Mucosa of descending colon (tissue), 3 donors: Measurements from ENCODE around the gene KIF3A. TPM values are rescaled to one million over a fixed set of nuclear protein-coding genes. Genes with fewer than 3 reads are reported as not detected.
A peak's percentile ranks its signal among the peaks of the same experiment; 100 is the strongest.

Source experiments
- ATAC-seq: fragments of 200-7000 bp; cut with Tn5 transposase; one replicate; pipeline ENCODE4 v1.9.1; 2020; ENCODE audit warnings: mild to moderate bottlenecking, moderate library complexity
- DNase-seq, 3 donors: peaks; one replicate each; pipeline ENCODE4 v3.0.0-alpha.2; 2020
- H3K36me3 ChIP-seq: fragments of 200-600 bp; one replicate; pipeline ENCODE4 v1.8.0; 2021; ENCODE audit warnings: low read depth, mild to moderate bottlenecking
- H3K4me1 ChIP-seq: fragments of 200-600 bp; one replicate; pipeline ENCODE4 v1.8.0; 2021; ENCODE audit warnings: low read depth, mild to moderate bottlenecking
- H3K4me3 ChIP-seq: fragments of 200-600 bp; one replicate; pipeline ENCODE4 v1.8.0; 2021; ENCODE audit warnings: mild to moderate bottlenecking
- H3K9me3 ChIP-seq: fragments of 200-600 bp; one replicate; pipeline ENCODE4 v1.8.0; 2021; ENCODE audit warnings: mild to moderate bottlenecking
- intact Hi-C, 2 donors: fragments of 100-400 bp; cut with DNase I in 1 of 2; cut with micrococcal nuclease in 1 of 2; formaldehyde crosslinking; loops; one replicate each; pipeline versions ENCODE4 v1.11.0 to v1.11.1; 2022; cut with DNase I, micrococcal nuclease
- total RNA-seq, 3 donors: library from RNA; stranded (reverse); fragmentation: NEBNext Ultra II Directional in 2 of 3; extraction: Animal tissue kit (Norgen Biotek cat#: 25700) in 2 of 3; gene quantifications; one replicate each; pipeline versions ENCODE4 v1.2.1 to v1.2.4, GENCODE V29; 2021 to 2023
- TF ChIP-seq, protein P1 (sequence below): fragments of 200-600 bp; IDR thresholded peaks from one replicate; pipeline ENCODE4 v1.8.0; 2022; ENCODE audit warnings: antibody characterized with exemption, mild to moderate bottlenecking
- donor health status: DM: no; HTN: no; CAD: no; lungs with moderate emphysema.
- donor health status: DM: no; HTN: no; CAD: no.
- donor health status: DM: no; HTN: yes; CAD: no.

Gene KIF3A
- total RNA-seq, 3 donors from 2014 or later = 3.2 to 11.0 (median 3.8) TPM

DNA sequence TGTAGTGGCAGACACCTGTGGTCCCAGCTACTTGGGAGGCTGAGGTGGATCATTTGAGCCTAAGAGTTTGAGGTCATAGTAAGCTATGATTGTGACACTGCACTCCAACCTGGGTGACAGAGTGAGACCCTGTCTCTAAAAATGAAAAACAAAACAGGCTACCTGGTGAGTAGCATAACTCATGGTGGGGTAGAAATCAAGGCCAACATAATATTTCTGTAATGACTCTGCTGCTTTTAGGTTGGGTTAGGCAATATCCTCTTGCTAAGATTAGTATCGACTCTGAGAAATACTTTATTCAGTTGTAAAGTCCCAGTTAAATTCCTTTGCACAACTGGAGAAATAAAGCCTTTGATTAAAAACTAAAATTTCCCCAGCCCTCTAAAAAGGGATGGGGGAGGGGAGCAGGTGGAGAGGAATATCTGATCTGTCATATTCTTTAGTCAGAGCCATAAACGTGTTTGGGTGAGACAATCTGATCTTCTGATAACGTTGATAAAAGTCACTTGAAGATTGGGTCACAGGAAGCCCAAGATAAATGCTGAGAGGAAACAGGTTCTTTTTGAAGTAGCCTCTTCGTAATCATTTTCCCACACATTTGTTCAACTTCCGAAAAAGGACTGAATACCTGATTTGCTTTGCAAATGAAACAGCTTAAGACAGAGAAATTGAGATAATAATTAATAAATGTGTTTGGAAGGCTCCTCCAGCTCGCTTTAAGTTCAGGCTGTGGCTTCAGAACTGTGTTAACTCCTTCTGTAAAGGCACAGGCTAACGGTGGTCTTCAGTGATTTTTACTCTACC, 48.6 kb downstream of the KIF3A start:
- ATAC-seq = no peak
- no peaks in the 10 kb centered on the region for H3K9me3 ChIP-seq
- H3K4me1 ChIP-seq = no peaks in the 10 kb centered on the region
- TF ChIP-seq, protein P1, sequence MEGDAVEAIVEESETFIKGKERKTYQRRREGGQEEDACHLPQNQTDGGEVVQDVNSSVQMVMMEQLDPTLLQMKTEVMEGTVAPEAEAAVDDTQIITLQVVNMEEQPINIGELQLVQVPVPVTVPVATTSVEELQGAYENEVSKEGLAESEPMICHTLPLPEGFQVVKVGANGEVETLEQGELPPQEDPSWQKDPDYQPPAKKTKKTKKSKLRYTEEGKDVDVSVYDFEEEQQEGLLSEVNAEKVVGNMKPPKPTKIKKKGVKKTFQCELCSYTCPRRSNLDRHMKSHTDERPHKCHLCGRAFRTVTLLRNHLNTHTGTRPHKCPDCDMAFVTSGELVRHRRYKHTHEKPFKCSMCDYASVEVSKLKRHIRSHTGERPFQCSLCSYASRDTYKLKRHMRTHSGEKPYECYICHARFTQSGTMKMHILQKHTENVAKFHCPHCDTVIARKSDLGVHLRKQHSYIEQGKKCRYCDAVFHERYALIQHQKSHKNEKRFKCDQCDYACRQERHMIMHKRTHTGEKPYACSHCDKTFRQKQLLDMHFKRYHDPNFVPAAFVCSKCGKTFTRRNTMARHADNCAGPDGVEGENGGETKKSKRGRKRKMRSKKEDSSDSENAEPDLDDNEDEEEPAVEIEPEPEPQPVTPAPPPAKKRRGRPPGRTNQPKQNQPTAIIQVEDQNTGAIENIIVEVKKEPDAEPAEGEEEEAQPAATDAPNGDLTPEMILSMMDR = no peak
- no peak for DNase-seq
- intact Hi-C loops = no loop called here
- H3K36me3 ChIP-seq = no peaks in the 10 kb centered on the region
- no peak overlapping the region for H3K4me3 ChIP-seq

GRCh38 chr5:132687995-132688394, 49.4 kb downstream of the KIF3A start:
- no peak for DNase-seq
- Histone ChIP-seq H3K36me3 (no peaks in the 10 kb centered on the region), H3K4me3 (no peak overlapping the region), H3K9me3 (no peaks in the 10 kb centered on the region), H3K4me1 (no peaks in the 10 kb centered on the region)
- peak; percentile 34 for ATAC-seq
- TF ChIP-seq, protein P1 = no peak
- intact Hi-C loops = no loop called here

GRCh38 chr5:132686193-132686592, 51.2 kb downstream of the KIF3A start:
- H3K9me3 ChIP-seq = no peaks in the 10 kb centered on the region
- intact Hi-C loops = no loop called here
- H3K4me3 ChIP-seq = no peak overlapping the region
- no peaks in the 10 kb centered on the region for H3K4me1 ChIP-seq
- ATAC-seq = no peak
- H3K36me3 ChIP-seq = no peaks in the 10 kb centered on the region
- no peak for DNase-seq
- TF ChIP-seq, protein P1 = no peak

- TF ChIP-seq, protein P1 = no peak
- H3K36me3 ChIP-seq = no peaks in the 10 kb centered on the region
- no peaks in the 10 kb centered on the region for H3K9me3 ChIP-seq
- H3K4me3 ChIP-seq = no peak overlapping the region
- ATAC-seq (no peak), DNase-seq (no peak)
- intact Hi-C loops = no loop called here
- no peaks in the 10 kb centered on the region for H3K4me1 ChIP-seq
These were observed 52.2 kb downstream of the KIF3A start for GRCh38 chr5:132684922-132685720.

DNA sequence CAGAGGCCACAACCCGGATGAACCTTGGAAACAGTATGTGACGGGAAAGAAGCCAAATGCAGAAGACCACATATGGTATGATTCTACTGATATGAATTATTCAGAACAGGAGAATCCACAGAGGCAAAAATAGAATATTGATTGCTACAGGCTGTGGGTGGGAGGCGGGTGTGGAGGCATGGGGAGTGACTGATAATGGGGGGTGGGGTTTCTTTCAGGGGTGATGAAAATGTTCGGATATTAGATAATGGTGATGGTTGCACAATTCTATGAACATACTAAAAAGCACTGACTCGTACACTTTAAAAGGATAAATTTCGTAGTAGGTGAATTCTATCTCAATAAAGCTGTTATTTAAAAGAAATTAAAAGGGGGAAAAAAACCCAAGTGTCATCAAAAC, 52.9 kb downstream of the KIF3A start:
- ATAC-seq = no peak
- Histone ChIP-seq H3K36me3 (no peaks in the 10 kb centered on the region), H3K4me1 (no peaks in the 10 kb centered on the region), H3K4me3 (no peak overlapping the region), H3K9me3 (no peaks in the 10 kb centered on the region)
- no peak for DNase-seq
- intact Hi-C loops = no loop called here
- TF ChIP-seq, protein P1 = no peak
